SHP77 treated with DMSO at 0.1 percent for 48 hours (cell line): ENCODE results near the gene PIGV.
"Not testable (repeated sequence)": the region's sequence is repeated elsewhere in the genome, so short reads cannot be mapped to it uniquely, and the experiment has no call there.

Experiments used
- DNase-seq: peaks from one replicate; lab custom pipeline; 2025; lab: John Stamatoyannopoulos, UW

The PIGV gene

DNA sequence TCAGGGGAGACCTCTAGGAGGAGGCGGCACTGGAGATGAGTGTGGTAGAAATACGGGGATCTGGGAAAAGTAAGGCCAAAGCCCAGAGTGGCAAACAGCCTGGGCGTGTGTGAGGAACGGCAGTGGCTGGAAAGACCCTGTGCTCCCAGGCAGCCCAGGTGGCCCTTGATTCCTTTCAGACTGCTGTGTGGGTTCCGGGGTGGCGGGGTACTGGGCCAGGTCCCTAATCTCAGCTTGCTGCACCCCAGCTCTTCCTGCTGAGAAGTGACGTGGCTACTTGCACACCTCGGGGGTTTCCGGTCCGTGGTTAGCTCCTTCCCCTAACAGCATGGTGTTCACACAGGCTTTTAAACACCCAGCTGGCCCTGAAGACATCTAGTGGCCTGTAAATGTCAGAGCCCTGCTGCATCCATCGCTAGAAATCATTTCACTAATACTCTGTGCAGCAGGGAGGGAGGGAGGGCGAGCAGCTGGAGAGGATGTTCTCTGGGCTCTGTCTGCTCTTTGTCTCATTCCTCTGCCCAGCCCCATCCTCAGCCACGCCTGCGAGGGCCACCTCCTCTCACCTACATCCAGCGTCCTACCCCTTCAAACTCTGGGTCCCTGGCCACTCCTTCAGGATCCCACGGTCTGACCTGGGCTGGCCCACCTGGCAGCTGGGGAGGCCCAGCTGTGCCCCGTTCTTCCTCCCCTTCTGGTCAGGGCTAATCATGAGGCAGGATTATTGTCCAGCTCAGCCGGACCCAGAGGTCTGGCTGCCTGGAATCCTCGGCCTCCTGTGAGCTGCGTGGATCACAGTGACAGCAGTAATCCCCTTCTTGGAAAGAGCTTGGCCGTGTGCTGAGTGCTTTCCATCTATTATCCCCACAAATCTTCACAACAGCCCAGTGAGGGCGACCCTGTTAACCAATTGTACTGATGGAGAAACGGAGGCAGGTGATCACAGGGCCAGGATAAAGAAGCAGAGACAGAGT, 46.0 kb downstream of the PIGV start:
- no peak for DNase-seq

DNA sequence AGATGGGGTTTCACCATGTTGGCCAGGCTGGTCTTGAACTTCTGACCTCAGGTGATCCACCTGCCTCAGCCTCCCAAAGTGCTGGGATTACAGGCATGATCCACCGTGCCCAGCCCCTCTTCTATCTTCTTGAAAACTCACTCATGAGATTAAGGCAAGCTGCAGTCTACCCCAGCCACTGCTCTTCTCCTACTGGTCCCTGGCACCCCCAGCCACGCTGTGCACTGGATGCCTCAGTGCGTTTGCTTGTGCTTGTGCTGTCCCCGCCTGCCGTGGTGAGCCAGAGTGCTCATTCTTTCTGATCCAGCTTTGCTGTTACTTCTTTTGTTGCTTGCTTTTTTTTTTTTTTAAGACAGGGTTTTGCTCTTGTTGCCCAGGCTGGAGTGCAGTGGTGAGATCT, 49.9 kb downstream of the PIGV start:
- not testable (repeated sequence) for DNase-seq

GRCh38 chr1:26838474-26839338, 51.0 kb downstream of the PIGV start:
- no peak for DNase-seq

GRCh38 chr1:26839339-26839722, 51.6 kb downstream of the PIGV start:
- DNase-seq: no peak

DNA sequence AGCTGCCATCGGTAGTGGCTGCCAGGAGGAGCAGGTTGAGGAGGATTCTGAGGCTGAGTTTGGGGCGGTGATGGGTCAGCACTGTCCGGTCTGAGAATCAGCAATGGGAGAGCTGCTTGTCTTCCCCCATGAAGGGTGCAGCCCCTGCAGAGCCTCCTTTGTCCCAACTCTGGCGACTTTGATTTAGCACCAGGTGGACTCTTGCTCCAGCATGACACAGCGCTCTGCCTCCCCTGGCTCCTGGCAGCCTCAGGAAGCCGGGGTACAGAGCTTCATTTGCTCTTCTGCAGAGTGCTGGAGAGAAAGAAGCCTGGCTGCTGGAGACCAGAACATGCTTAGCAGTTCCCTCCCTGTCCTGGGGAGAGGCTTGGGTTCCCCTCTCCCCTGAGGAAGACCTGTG, 52.0 kb downstream of the PIGV start:
- DNase-seq: no peak

- DNase-seq: no peak
Observed at GRCh38 chr1:26844424-26845196, 56.9 kb downstream of the PIGV start.

DNA sequence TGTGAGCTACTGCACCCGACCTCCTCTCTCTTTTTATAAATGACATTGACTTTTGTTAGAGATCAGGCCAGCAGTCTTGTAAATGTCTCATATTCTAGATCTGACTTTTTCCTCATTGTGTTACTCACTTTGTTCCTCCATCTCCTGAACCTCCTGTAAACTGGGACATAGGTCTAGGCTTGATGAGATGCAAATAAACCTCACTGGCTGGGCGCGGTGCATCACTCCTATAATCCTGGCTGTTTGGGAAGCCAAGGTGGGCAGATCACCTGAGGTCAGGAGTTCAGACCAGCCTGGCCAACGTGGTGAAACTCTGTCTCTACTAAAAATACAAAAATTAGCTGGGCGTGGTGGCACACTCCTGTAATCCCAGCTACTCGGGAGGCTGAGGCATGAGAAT, 60.1 kb downstream of the PIGV start:
- not testable (repeated sequence) for DNase-seq
